Mesendoderm (in vitro differentiated cells): ENCODE measurements around the gene PITPNM3.

ENCODE experiments used
- DNase-seq: peaks from one replicate; pipeline ENCODE4 v3.0.0; 2013
- H2AK5ac ChIP-seq: 2 replicates; pipeline ENCODE4 v1.6.1; 2013; ENCODE audit warnings: low read length, inconsistent platforms
- H2BK120ac ChIP-seq: 2 replicates; pipeline ENCODE4 v1.6.1; 2013; ENCODE audit warnings: low read depth, mild to moderate bottlenecking, low read length, moderate library complexity, mixed read lengths
- H2BK15ac ChIP-seq: replicated peaks from 2 replicates; pipeline ENCODE4 v1.6.1; 2013; ENCODE audit warnings: low read depth, mild to moderate bottlenecking, moderate library complexity
- H2BK5ac ChIP-seq: 2 replicates; pipeline ENCODE4 v1.6.1; 2013; ENCODE audit warnings: low read length, inconsistent platforms
- H3K18ac ChIP-seq: 2 replicates; pipeline ENCODE4 v1.6.1; 2013; ENCODE audit warnings: mild to moderate bottlenecking, low read length, mixed read lengths
- H3K23ac ChIP-seq: one replicate; pipeline ENCODE4 v1.6.1; 2013; ENCODE audit warnings: low read length
- H3K27ac ChIP-seq: 2 replicates; pipeline ENCODE4 v1.5.1; 2013; ENCODE audit warnings: low read depth, mild to moderate bottlenecking, inconsistent platforms, low read length, moderate library complexity
- H3K27me3 ChIP-seq: 2 replicates; pipeline ENCODE4 v1.6.1; 2013; ENCODE audit warnings: low read length, control low read depth, mild to moderate bottlenecking, inconsistent platforms; ENCODE audit not compliant: insufficient read depth, poor library complexity
- H3K36me3 ChIP-seq: 2 replicates; pipeline ENCODE4 v1.6.1; 2013; ENCODE audit warnings: low read length, inconsistent platforms; ENCODE audit not compliant: control insufficient read depth, insufficient read depth
- H3K4ac ChIP-seq: one replicate; pipeline ENCODE4 v1.6.1; 2013; ENCODE audit warnings: low read depth, mild to moderate bottlenecking, low read length, moderate library complexity
- H3K4me1 ChIP-seq: 2 replicates; pipeline ENCODE4 v1.6.1; 2013; ENCODE audit warnings: low read depth, low read length, inconsistent platforms; ENCODE audit not compliant: control insufficient read depth
- H3K4me2 ChIP-seq: 2 replicates; pipeline ENCODE4 v1.6.1; 2013; ENCODE audit warnings: low read length
- H3K4me3 ChIP-seq: 2 replicates; pipeline ENCODE4 v1.5.1; 2013; ENCODE audit warnings: mild to moderate bottlenecking, low read length
- H3K56ac ChIP-seq: one replicate; pipeline ENCODE4 v1.6.1; 2013; ENCODE audit warnings: low read length
- H3K79me1 ChIP-seq: 2 replicates; pipeline ENCODE4 v1.6.1; 2013; ENCODE audit warnings: low read length, inconsistent platforms
- H3K79me2 ChIP-seq: 2 replicates; pipeline ENCODE4 v1.6.1; 2013; ENCODE audit warnings: mild to moderate bottlenecking, low read length; ENCODE audit not compliant: control insufficient read depth, insufficient read depth
- H3K9ac ChIP-seq: 2 replicates; pipeline ENCODE4 v1.6.1; 2013; ENCODE audit warnings: low read length, inconsistent platforms
- H4K5ac ChIP-seq: one replicate; pipeline ENCODE4 v1.6.1; 2013; ENCODE audit warnings: low read length
- H4K8ac ChIP-seq: one replicate; pipeline ENCODE4 v1.6.1; 2013; ENCODE audit warnings: low read depth, mild to moderate bottlenecking, control low read depth, low read length, moderate library complexity
- WGBS: extraction: QIAGEN DNeasy Blood & Tissue Kit; methylation state at CpG from one replicate; pipeline ENCODE4 v1.1.7; 2013; ENCODE audit warnings: low lambda C conversion rate, missing lambda C conversion rate; ENCODE audit not compliant: insufficient coverage; ENCODE audit errors: extremely low coverage; 5-methylcytosine and 5-hydroxymethylcytosine counted together

Gene PITPNM3

DNA sequence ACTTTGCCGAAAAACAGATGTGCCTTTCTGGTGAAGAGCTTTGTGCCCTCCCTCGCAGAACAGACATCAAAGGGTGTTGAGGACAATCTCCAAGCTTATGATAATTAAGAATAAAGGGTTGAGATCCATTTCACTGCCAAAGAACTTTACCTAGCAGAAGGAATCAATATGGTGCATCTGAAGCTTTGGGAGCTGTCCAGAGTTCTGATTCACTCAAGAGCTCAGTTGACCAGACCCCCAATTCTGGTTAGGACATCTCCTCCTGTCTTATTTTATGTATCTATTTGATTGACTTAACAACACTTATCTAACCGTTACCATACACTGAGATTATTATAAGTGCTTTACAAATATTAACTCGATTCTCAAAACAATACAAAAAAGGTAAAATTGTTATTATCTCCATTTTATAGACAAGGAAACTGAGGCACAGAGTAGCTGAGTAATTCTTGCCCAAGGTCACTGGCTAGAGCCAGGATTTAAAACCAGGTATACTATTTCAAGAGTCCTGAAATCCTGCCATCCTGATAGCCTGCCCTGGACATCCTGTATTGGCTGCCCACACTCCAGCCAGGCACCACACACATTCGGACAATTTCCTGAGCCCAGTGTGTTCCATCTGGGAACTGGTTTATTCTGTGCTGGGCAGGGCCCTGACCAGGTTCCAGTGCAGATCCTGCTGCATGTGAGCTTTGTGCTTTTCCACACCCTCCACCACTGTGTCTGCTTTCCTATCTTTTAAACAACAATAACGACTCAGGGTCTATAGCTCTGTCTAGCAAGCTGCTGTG is 29.8 kb downstream of the PITPNM3 start:
- no peak overlapping the region for H3K9ac ChIP-seq
- DNase-seq: peak; percentile 31
- no peak overlapping the region for H2BK5ac ChIP-seq
- no peak overlapping the region for H2BK120ac ChIP-seq
- no peak overlapping the region for H3K27ac ChIP-seq
- H3K18ac ChIP-seq: no peak overlapping the region
- no peak overlapping the region for H2BK15ac ChIP-seq
- H2AK5ac ChIP-seq: no peak overlapping the region
- no peak overlapping the region for H3K23ac ChIP-seq
- no peak overlapping the region for H4K8ac ChIP-seq
- H3K56ac ChIP-seq: no peak overlapping the region
- H3K4me1 ChIP-seq: no peaks in the 10 kb centered on the region
- H3K27me3 ChIP-seq: no peaks in the 10 kb centered on the region
- 100% methylated on average over 2 of the region's 6 CpGs for WGBS
- H3K36me3 ChIP-seq: no peaks in the 10 kb centered on the region
- no peaks in the 10 kb centered on the region for H3K79me1 ChIP-seq
- no peak overlapping the region for H4K5ac ChIP-seq
- no peaks in the 10 kb centered on the region for H3K79me2 ChIP-seq
- H3K4me3 ChIP-seq: no peak overlapping the region
- no peak overlapping the region for H3K4ac ChIP-seq
- no peak overlapping the region for H3K4me2 ChIP-seq

DNA sequence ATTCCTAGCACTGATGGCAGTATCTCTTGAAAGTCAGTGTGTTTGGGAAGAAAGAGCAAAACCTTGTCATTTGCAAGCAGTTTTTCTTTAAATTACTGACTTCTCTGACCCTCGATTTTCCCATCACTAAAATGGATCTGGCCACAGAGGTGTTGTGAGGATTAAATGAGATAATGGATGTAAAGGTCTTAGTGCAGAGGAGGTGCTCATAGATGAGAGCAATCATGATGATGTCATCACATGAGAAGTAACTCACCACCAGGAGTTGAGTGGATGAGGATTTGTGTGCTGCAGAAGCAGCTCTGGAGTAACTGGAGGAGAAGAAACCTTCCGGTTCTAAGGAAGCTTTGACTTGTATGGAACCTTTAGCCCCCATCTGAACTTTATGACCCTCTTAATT is 30.6 kb downstream of the PITPNM3 start:
- no peak overlapping the region for H3K4me3 ChIP-seq
- no peak overlapping the region for H3K18ac ChIP-seq
- WGBS: no CpG with 5 or more reads among the region's 2 CpGs
- no peak overlapping the region for H3K23ac ChIP-seq
- no peak overlapping the region for H3K4ac ChIP-seq
- H2BK120ac ChIP-seq: no peak overlapping the region
- DNase-seq: no peak
- H3K79me1 ChIP-seq: no peaks in the 10 kb centered on the region
- H3K27ac ChIP-seq: no peak overlapping the region
- H3K79me2 ChIP-seq: no peaks in the 10 kb centered on the region
- no peaks in the 10 kb centered on the region for H3K4me1 ChIP-seq
- no peaks in the 10 kb centered on the region for H3K36me3 ChIP-seq
- no peak overlapping the region for H4K8ac ChIP-seq
- no peak overlapping the region for H2AK5ac ChIP-seq
- H4K5ac ChIP-seq: no peak overlapping the region
- H2BK5ac ChIP-seq: no peak overlapping the region
- H3K56ac ChIP-seq: no peak overlapping the region
- no peak overlapping the region for H3K9ac ChIP-seq
- H3K4me2 ChIP-seq: no peak overlapping the region
- no peaks in the 10 kb centered on the region for H3K27me3 ChIP-seq
- no peak overlapping the region for H2BK15ac ChIP-seq

DNA sequence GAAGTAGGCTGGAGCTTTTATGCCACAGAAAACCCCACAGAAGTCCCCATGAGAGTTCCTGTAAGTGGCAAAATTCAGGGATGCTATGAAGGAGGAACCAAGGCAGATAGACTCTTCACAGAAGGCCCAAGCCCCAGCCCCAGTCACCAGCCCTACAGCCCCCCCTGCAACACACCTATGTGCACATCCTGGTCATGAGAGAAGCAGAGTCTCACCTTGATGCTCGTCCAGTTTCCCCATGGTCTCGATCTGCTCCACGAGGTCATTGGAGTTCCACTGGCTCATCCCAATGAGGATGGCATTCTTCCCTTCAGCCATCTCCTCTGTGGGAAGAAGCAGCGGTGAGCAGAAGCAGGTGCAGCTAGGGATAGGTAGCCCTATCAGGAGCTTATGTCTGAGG is 31.2 kb downstream of the PITPNM3 start:
- no peak overlapping the region for H3K56ac ChIP-seq
- DNase-seq: no peak
- H3K27ac ChIP-seq: no peak overlapping the region
- no peak overlapping the region for H3K4me3 ChIP-seq
- no peak overlapping the region for H3K4me2 ChIP-seq
- no peak overlapping the region for H2BK15ac ChIP-seq
- no peak overlapping the region for H2AK5ac ChIP-seq
- H3K27me3 ChIP-seq: no peaks in the 10 kb centered on the region
- H2BK120ac ChIP-seq: no peak overlapping the region
- no peak overlapping the region for H3K18ac ChIP-seq
- H3K4ac ChIP-seq: no peak overlapping the region
- no peaks in the 10 kb centered on the region for H3K4me1 ChIP-seq
- no peak overlapping the region for H3K9ac ChIP-seq
- no peaks in the 10 kb centered on the region for H3K79me2 ChIP-seq
- no CpG with 5 or more reads among the region's 4 CpGs for WGBS
- H3K79me1 ChIP-seq: no peaks in the 10 kb centered on the region
- H2BK5ac ChIP-seq: no peak overlapping the region
- no peak overlapping the region for H4K8ac ChIP-seq
- H3K23ac ChIP-seq: no peak overlapping the region
- H3K36me3 ChIP-seq: no peaks in the 10 kb centered on the region
- no peak overlapping the region for H4K5ac ChIP-seq

DNA sequence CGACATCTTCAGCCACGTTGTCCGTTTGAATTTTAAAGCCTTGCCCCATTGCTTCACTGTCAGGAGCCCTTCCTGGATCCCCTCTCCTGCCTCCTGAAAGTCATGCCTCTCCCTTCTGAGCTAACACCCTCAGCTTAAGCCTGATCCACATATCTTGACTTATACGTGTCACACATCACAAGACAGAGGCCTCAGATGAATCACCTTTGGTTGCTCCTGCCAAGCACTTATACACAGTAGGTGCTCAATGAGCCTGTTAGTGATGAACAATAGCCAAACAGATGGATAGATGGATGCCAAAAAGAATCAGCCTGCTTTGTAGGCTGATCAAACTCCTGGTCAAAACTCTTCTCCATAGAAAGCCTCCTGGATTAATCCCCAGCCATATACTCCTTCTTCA is 31.8 kb downstream of the PITPNM3 start:
- Histone ChIP-seq H2BK120ac (no peak overlapping the region), H2BK15ac (no peak overlapping the region), H3K18ac (no peak overlapping the region), H3K27ac (no peak overlapping the region), H4K5ac (no peak overlapping the region), H3K56ac (no peak overlapping the region), H3K4me1 (no peaks in the 10 kb centered on the region), H2AK5ac (no peak overlapping the region), H3K9ac (no peak overlapping the region), H4K8ac (no peak overlapping the region), H3K36me3 (no peaks in the 10 kb centered on the region), H3K79me2 (no peaks in the 10 kb centered on the region), H3K4ac (no peak overlapping the region), H3K79me1 (no peaks in the 10 kb centered on the region), H3K27me3 (no peaks in the 10 kb centered on the region), H3K23ac (no peak overlapping the region), H2BK5ac (no peak overlapping the region), H3K4me2 (no peak overlapping the region), H3K4me3 (no peak overlapping the region)
- WGBS: no CpG with 5 or more reads among the region's 4 CpGs
- no peak for DNase-seq

DNA sequence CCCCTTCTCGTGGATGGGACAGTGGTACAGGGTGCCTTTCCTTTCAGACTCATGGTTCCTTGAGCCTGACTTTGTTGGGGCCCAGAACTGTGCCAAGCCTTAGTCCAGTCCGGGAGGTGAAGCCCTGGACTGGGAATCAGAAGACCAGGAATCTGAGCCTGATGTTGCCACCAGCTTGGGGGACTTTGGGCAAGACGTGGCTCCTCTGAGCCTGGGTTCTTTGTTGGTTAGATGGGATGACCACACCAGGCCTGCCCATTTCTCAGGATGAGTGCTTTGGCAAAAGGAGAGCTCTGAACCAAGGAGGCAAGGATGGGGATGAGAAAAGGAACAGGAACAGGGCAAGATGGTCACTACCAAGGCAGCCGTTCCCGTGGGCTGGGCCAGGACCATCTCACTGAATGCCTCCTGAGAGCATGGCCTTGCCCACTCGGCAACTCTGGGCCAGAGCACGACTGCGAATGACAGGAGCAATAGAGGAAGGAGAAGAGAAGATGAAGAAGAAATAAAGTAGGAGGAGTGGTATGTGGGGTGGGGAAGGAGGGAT is 32.5 kb downstream of the PITPNM3 start:
- Histone ChIP-seq H3K27ac (no peak overlapping the region), H3K9ac (no peak overlapping the region), H3K4me2 (no peak overlapping the region), H2BK15ac (no peak overlapping the region), H2BK120ac (no peak overlapping the region), H2AK5ac (no peak overlapping the region), H3K56ac (no peak overlapping the region), H3K18ac (no peak overlapping the region), H3K79me1 (no peaks in the 10 kb centered on the region), H3K27me3 (no peaks in the 10 kb centered on the region), H2BK5ac (no peak overlapping the region), H3K4ac (no peak overlapping the region), H3K79me2 (no peaks in the 10 kb centered on the region), H3K36me3 (no peaks in the 10 kb centered on the region), H3K4me3 (no peak overlapping the region), H3K23ac (no peak overlapping the region), H3K4me1 (no peaks in the 10 kb centered on the region), H4K5ac (no peak overlapping the region), H4K8ac (no peak overlapping the region)
- no CpG with 5 or more reads among the region's 8 CpGs for WGBS
- no peak for DNase-seq

DNA sequence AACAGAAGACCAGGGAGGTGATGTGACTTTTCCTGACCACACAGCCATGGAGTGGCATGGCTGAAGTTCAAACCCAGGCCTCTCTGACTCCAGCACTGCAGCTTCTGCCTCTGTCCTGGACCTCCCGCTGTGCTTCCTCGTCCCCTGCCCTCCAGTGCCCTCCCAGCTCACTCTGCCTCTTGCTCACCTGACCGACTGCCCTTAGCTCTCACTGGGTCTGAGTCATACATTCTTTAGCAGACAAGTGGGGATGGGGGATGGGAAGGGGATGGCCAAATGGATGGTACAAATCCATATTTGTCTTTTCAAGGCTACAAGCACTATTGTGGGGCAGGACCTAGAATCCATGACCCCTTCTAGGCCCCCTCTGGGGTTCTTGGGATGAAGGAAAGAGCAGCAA is 33.0 kb downstream of the PITPNM3 start:
- H4K8ac ChIP-seq: no peak overlapping the region
- H3K56ac ChIP-seq: no peak overlapping the region
- WGBS: no CpG with 5 or more reads among the region's 3 CpGs
- no peak overlapping the region for H3K27ac ChIP-seq
- H3K9ac ChIP-seq: no peak overlapping the region
- no peak overlapping the region for H2AK5ac ChIP-seq
- H2BK120ac ChIP-seq: no peak overlapping the region
- H3K79me2 ChIP-seq: no peaks in the 10 kb centered on the region
- H3K4me1 ChIP-seq: no peaks in the 10 kb centered on the region
- no peak overlapping the region for H3K4ac ChIP-seq
- no peak overlapping the region for H3K4me3 ChIP-seq
- H3K27me3 ChIP-seq: no peaks in the 10 kb centered on the region
- no peak overlapping the region for H3K23ac ChIP-seq
- H3K36me3 ChIP-seq: no peaks in the 10 kb centered on the region
- peak; percentile 83 for DNase-seq
- H2BK15ac ChIP-seq: no peak overlapping the region
- H3K79me1 ChIP-seq: no peaks in the 10 kb centered on the region
- H2BK5ac ChIP-seq: no peak overlapping the region
- no peak overlapping the region for H3K4me2 ChIP-seq
- no peak overlapping the region for H4K5ac ChIP-seq
- no peak overlapping the region for H3K18ac ChIP-seq
